GM18868 (cell line): ENCODE results near the gene TMEM140.
"Not testable (repeated sequence)": the region's sequence is repeated elsewhere in the genome, so short reads cannot be mapped to it uniquely, and the experiment has no call there.

Experiments
- ATAC-seq: cut with Tn5 transposase; IDR thresholded peaks from one replicate; pipeline ENCODE4 v1.9.1; 2021; ENCODE audit warnings: mild to moderate bottlenecking, moderate library complexity; ENCODE audit not compliant: unreplicated experiment

TMEM140 gene

GRCh38 chr7:135171581-135172291, 23.9 kb downstream of the TMEM140 start:
- ATAC-seq, result not testable (repeated sequence)

GRCh38 chr7:135173916-135174315, 26.0 kb downstream of the TMEM140 start:
- not testable (repeated sequence) for ATAC-seq

- no peak for ATAC-seq
Observed at GRCh38 chr7:135174941-135175340, 27.1 kb downstream of the TMEM140 start.

GRCh38 chr7:135175931-135176330, 28.1 kb downstream of the TMEM140 start:
- ATAC-seq, result no peak

- ATAC-seq, result no peak
Observed at GRCh38 chr7:135177028-135177696, 29.3 kb downstream of the TMEM140 start.

- ATAC-seq, result no peak
Observed at GRCh38 chr7:135178364-135178763, 30.5 kb downstream of the TMEM140 start.

GRCh38 chr7:135179321-135179925, 31.6 kb downstream of the TMEM140 start:
- ATAC-seq, result no peak

GRCh38 chr7:135180122-135180521, 32.2 kb downstream of the TMEM140 start:
- ATAC-seq, result no peak

- no peak for ATAC-seq
Observed at GRCh38 chr7:135181261-135181928, 33.5 kb downstream of the TMEM140 start.

GRCh38 chr7:135181929-135182678, 34.2 kb downstream of the TMEM140 start:
- ATAC-seq, result no peak

GRCh38 chr7:135183478-135183877, 35.6 kb downstream of the TMEM140 start:
- no peak for ATAC-seq

- no peak for ATAC-seq
Observed at GRCh38 chr7:135184254-135184841, 36.5 kb downstream of the TMEM140 start.

- ATAC-seq, result no peak
Observed at GRCh38 chr7:135185471-135186260, 37.8 kb downstream of the TMEM140 start.

- no peak for ATAC-seq
Observed at GRCh38 chr7:135186261-135186540, 38.3 kb downstream of the TMEM140 start.

- peak; percentile 58 for ATAC-seq
Observed at GRCh38 chr7:135186841-135187253, 39.0 kb downstream of the TMEM140 start.

- ATAC-seq, result peak; percentile 71
Observed at GRCh38 chr7:135188298-135188984, 40.6 kb downstream of the TMEM140 start.

- no peak for ATAC-seq
Observed at GRCh38 chr7:135189221-135189662, 41.4 kb downstream of the TMEM140 start.

- no peak for ATAC-seq
Observed at GRCh38 chr7:135189961-135190360, 42.1 kb downstream of the TMEM140 start.

- ATAC-seq, result no peak
Observed at GRCh38 chr7:135190703-135191102, 42.8 kb downstream of the TMEM140 start.
